Mesendoderm (in vitro differentiated cells): ENCODE measurements around the gene EN2.
"Not testable (repeated sequence)": the region's sequence is repeated elsewhere in the genome, so short reads cannot be mapped to it uniquely, and the experiment has no call there.

ENCODE experiments used
- DNase-seq: peaks from one replicate; pipeline ENCODE4 v3.0.0; 2013
- H2AK5ac ChIP-seq: 2 replicates; pipeline ENCODE4 v1.6.1; 2013; ENCODE audit warnings: low read length, inconsistent platforms
- H2BK120ac ChIP-seq: 2 replicates; pipeline ENCODE4 v1.6.1; 2013; ENCODE audit warnings: low read depth, mild to moderate bottlenecking, low read length, moderate library complexity, mixed read lengths
- H2BK15ac ChIP-seq: replicated peaks from 2 replicates; pipeline ENCODE4 v1.6.1; 2013; ENCODE audit warnings: low read depth, mild to moderate bottlenecking, moderate library complexity
- H2BK5ac ChIP-seq: 2 replicates; pipeline ENCODE4 v1.6.1; 2013; ENCODE audit warnings: low read length, inconsistent platforms
- H3K18ac ChIP-seq: 2 replicates; pipeline ENCODE4 v1.6.1; 2013; ENCODE audit warnings: mild to moderate bottlenecking, low read length, mixed read lengths
- H3K23ac ChIP-seq: one replicate; pipeline ENCODE4 v1.6.1; 2013; ENCODE audit warnings: low read length
- H3K27ac ChIP-seq: 2 replicates; pipeline ENCODE4 v1.5.1; 2013; ENCODE audit warnings: low read depth, mild to moderate bottlenecking, inconsistent platforms, low read length, moderate library complexity
- H3K27me3 ChIP-seq: 2 replicates; pipeline ENCODE4 v1.6.1; 2013; ENCODE audit warnings: low read length, control low read depth, mild to moderate bottlenecking, inconsistent platforms; ENCODE audit not compliant: insufficient read depth, poor library complexity
- H3K36me3 ChIP-seq: 2 replicates; pipeline ENCODE4 v1.6.1; 2013; ENCODE audit warnings: low read length, inconsistent platforms; ENCODE audit not compliant: control insufficient read depth, insufficient read depth
- H3K4ac ChIP-seq: one replicate; pipeline ENCODE4 v1.6.1; 2013; ENCODE audit warnings: low read depth, mild to moderate bottlenecking, low read length, moderate library complexity
- H3K4me1 ChIP-seq: 2 replicates; pipeline ENCODE4 v1.6.1; 2013; ENCODE audit warnings: low read depth, low read length, inconsistent platforms; ENCODE audit not compliant: control insufficient read depth
- H3K4me2 ChIP-seq: 2 replicates; pipeline ENCODE4 v1.6.1; 2013; ENCODE audit warnings: low read length
- H3K4me3 ChIP-seq: 2 replicates; pipeline ENCODE4 v1.5.1; 2013; ENCODE audit warnings: mild to moderate bottlenecking, low read length
- H3K56ac ChIP-seq: one replicate; pipeline ENCODE4 v1.6.1; 2013; ENCODE audit warnings: low read length
- H3K79me1 ChIP-seq: 2 replicates; pipeline ENCODE4 v1.6.1; 2013; ENCODE audit warnings: low read length, inconsistent platforms
- H3K79me2 ChIP-seq: 2 replicates; pipeline ENCODE4 v1.6.1; 2013; ENCODE audit warnings: mild to moderate bottlenecking, low read length; ENCODE audit not compliant: control insufficient read depth, insufficient read depth
- H3K9ac ChIP-seq: 2 replicates; pipeline ENCODE4 v1.6.1; 2013; ENCODE audit warnings: low read length, inconsistent platforms
- H4K5ac ChIP-seq: one replicate; pipeline ENCODE4 v1.6.1; 2013; ENCODE audit warnings: low read length
- H4K8ac ChIP-seq: one replicate; pipeline ENCODE4 v1.6.1; 2013; ENCODE audit warnings: low read depth, mild to moderate bottlenecking, control low read depth, low read length, moderate library complexity
- WGBS: extraction: QIAGEN DNeasy Blood & Tissue Kit; methylation state at CpG from one replicate; pipeline ENCODE4 v1.1.7; 2013; ENCODE audit warnings: low lambda C conversion rate, missing lambda C conversion rate; ENCODE audit not compliant: insufficient coverage; ENCODE audit errors: extremely low coverage; 5-methylcytosine and 5-hydroxymethylcytosine counted together

Gene EN2

DNA sequence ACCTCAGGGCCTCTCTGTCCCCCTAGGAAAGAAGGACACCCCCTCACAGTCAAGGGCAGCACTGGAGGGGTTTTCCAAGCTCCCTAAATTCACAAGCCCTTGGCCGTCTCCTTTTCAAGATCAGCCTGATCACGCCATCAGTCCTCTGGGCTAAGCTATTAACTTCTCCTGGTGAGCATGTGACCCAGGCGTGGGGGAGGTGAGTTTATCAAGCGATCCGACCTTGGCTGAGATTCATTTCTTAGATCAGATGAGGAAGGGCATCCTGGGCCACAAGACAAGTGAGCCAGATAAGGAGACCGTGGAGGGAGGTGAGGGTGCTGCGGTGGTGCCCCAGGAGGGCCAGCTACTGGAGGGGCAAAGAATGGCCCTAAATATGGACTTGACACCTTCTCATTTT, 19.2 kb upstream of the EN2 start:
- Histone ChIP-seq H2BK5ac (no peak overlapping the region), H4K5ac (no peak overlapping the region), H3K18ac (no peak overlapping the region), H4K8ac (no peak overlapping the region), H3K4me1 (no peaks in the 10 kb centered on the region), H3K79me1 (no peaks in the 10 kb centered on the region), H3K23ac (no peak overlapping the region), H3K27me3 (no peaks in the 10 kb centered on the region), H3K27ac (no peak overlapping the region), H2AK5ac (no peak overlapping the region), H3K4me2 (no peak overlapping the region), H3K9ac (no peak overlapping the region), H2BK120ac (no peak overlapping the region), H2BK15ac (no peak overlapping the region), H3K4ac (no peak overlapping the region), H3K36me3 (no peaks in the 10 kb centered on the region), H3K4me3 (no peak overlapping the region), H3K56ac (no peak overlapping the region), H3K79me2 (no peaks in the 10 kb centered on the region)
- no peak for DNase-seq
- WGBS: no CpG with 5 or more reads among the region's 7 CpGs

DNA sequence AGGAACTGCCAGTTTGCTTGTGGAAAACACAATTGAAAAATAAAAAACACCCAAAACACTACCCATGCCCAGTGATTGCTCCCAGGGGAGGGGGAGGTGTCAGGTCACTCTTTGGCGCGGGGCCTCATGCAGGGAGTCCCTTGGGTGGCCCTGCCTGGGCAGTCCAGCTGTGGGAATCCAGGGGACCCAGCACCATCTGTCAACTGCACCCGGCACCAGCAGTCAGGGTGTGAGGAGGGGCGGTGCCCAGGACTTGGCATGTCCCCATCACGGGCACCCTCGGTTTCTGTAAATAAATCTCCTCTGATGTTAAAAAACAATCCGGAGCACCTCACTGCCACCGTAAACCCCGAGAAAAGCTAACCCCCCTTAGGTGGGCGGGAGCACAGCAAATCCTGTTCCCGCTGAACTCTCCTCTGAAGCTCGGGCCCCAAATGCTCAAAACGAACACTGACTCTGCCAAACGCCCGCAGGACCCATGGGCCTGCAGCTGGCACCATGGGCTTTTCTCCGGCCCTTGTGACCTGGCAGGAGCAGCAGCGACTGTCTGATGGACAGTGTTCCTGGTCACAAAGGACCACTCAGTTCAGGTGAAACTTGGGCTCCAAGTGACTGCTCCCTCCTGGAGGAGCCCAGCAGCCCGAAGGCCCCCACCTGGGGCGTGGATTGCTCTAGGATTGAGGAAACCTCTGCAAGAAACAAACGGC, 18.5 kb upstream of the EN2 start:
- no peak overlapping the region for H2BK15ac ChIP-seq
- WGBS: no CpG with 5 or more reads among the region's 20 CpGs
- H3K27ac ChIP-seq: no peak overlapping the region
- H3K79me2 ChIP-seq: no peaks in the 10 kb centered on the region
- H3K56ac ChIP-seq: no peak overlapping the region
- no peak overlapping the region for H2AK5ac ChIP-seq
- H3K9ac ChIP-seq: no peak overlapping the region
- H3K4me1 ChIP-seq: no peaks in the 10 kb centered on the region
- no peak overlapping the region for H3K4me3 ChIP-seq
- no peak overlapping the region for H4K8ac ChIP-seq
- no peak overlapping the region for H3K4ac ChIP-seq
- H3K79me1 ChIP-seq: no peaks in the 10 kb centered on the region
- H3K23ac ChIP-seq: no peak overlapping the region
- H3K18ac ChIP-seq: no peak overlapping the region
- H3K4me2 ChIP-seq: no peak overlapping the region
- no peaks in the 10 kb centered on the region for H3K27me3 ChIP-seq
- H2BK5ac ChIP-seq: no peak overlapping the region
- H2BK120ac ChIP-seq: no peak overlapping the region
- DNase-seq: no peak
- H3K36me3 ChIP-seq: no peaks in the 10 kb centered on the region
- no peak overlapping the region for H4K5ac ChIP-seq

DNA sequence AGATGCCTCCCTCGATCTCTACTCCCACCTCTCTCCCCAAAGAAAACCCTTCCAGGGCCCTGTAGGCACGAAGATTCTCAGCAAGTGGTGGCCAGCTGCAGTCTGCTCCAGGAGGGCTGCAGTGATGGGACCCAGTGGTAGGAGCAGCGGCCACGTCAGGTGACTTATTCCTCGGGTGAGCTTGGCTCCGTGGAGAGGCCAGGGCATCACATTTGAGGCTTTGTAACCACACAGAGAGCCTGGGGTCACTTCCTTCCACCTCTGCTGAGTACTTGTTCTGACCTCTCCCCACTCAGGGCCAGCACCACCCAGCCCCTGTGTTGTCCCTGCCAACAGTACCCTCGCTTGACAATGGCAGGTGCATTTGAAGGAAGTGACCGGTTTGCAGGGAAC, 17.9 kb upstream of the EN2 start:
- Histone ChIP-seq H2AK5ac (no peak overlapping the region), H3K79me2 (no peaks in the 10 kb centered on the region)

DNA sequence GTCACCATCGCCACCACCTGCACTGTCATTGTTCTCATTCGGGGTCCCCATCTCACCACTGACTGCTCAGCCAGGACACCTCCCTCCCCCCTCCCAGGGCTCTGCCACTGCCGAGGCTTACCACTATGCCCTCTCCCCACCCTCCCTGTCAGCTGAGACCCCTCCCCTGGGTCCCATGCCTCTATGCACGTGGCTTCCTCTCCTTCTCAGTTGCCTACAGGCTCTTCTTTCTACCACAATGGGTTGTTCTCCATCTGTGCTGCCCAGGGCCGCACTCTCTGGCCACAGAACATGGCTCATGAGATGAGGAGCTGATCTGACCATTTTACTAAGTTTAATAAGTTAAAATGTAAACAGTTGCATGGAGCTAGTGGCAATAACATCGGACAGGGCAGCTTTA, 16.1 kb upstream of the EN2 start:
- Histone ChIP-seq H3K56ac (no peak overlapping the region), H2AK5ac (no peak overlapping the region), H4K8ac (no peak overlapping the region), H3K4ac (no peak overlapping the region), H3K79me1 (no peaks in the 10 kb centered on the region), H3K4me3 (no peak overlapping the region), H3K27ac (no peak overlapping the region), H3K23ac (no peak overlapping the region), H3K27me3 (peaks cover 3% of the 10 kb centered on the region), H3K18ac (no peak overlapping the region), H3K9ac (no peak overlapping the region), H3K79me2 (no peaks in the 10 kb centered on the region), H3K4me1 (no peaks in the 10 kb centered on the region), H2BK15ac (no peak overlapping the region), H3K36me3 (no peaks in the 10 kb centered on the region), H3K4me2 (no peak overlapping the region), H4K5ac (no peak overlapping the region), H2BK5ac (no peak overlapping the region), H2BK120ac (no peak overlapping the region)
- DNase-seq: no peak
- WGBS: no CpG with 5 or more reads among the region's 6 CpGs

More for the DNA sequence above, 17.9 kb upstream of the EN2 start:
- no peak overlapping the region for H4K5ac ChIP-seq
- H3K4ac ChIP-seq: no peak overlapping the region
- no peak overlapping the region for H3K4me2 ChIP-seq
- H3K18ac ChIP-seq: no peak overlapping the region
- H2BK120ac ChIP-seq: no peak overlapping the region
- H3K79me1 ChIP-seq: no peaks in the 10 kb centered on the region
- no peaks in the 10 kb centered on the region for H3K36me3 ChIP-seq
- no peak overlapping the region for H3K56ac ChIP-seq
- no peaks in the 10 kb centered on the region for H3K4me1 ChIP-seq
- H3K4me3 ChIP-seq: no peak overlapping the region
- DNase-seq: no peak
- no peak overlapping the region for H2BK5ac ChIP-seq
- H3K27ac ChIP-seq: no peak overlapping the region
- no peak overlapping the region for H3K9ac ChIP-seq
- WGBS: no CpG with 5 or more reads among the region's 8 CpGs
- H3K27me3 ChIP-seq: peaks cover under 1% of the 10 kb centered on the region
- H2BK15ac ChIP-seq: no peak overlapping the region
- H3K23ac ChIP-seq: no peak overlapping the region
- no peak overlapping the region for H4K8ac ChIP-seq

DNA sequence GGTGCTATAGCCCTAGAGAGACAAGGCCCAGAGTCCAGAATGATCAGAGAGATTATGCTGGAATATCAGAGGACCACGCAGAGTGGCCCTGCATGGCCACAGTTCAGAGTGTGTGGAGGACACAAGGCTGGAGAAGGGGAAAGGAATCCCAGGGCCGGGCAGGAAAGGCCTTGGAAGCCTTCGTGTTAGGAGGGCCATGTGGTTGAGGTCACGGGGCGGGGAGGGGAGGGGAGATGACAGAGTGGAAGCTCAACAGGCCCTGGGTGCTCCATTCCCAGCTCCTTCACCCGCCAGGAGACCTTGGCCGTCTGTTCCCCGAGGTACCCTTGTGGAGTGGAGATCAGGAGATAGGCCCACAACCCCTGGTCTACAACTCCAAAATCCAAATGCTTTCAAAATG, 13.2 kb upstream of the EN2 start:
- Histone ChIP-seq H2AK5ac (no peak overlapping the region), H3K27ac (no peak overlapping the region), H3K4ac (no peak overlapping the region), H2BK15ac (no peak overlapping the region), H3K4me3 (no peak overlapping the region), H3K79me1 (no peaks in the 10 kb centered on the region), H3K79me2 (no peaks in the 10 kb centered on the region), H3K9ac (no peak overlapping the region), H3K27me3 (peaks cover 24% of the 10 kb centered on the region), H3K56ac (no peak overlapping the region), H4K8ac (no peak overlapping the region), H3K4me2 (no peak overlapping the region), H3K36me3 (no peaks in the 10 kb centered on the region), H3K23ac (no peak overlapping the region), H3K18ac (no peak overlapping the region), H4K5ac (no peak overlapping the region), H3K4me1 (no peaks in the 10 kb centered on the region), H2BK120ac (no peak overlapping the region), H2BK5ac (no peak overlapping the region)
- WGBS: no CpG with 5 or more reads among the region's 8 CpGs
- DNase-seq: no peak

DNA sequence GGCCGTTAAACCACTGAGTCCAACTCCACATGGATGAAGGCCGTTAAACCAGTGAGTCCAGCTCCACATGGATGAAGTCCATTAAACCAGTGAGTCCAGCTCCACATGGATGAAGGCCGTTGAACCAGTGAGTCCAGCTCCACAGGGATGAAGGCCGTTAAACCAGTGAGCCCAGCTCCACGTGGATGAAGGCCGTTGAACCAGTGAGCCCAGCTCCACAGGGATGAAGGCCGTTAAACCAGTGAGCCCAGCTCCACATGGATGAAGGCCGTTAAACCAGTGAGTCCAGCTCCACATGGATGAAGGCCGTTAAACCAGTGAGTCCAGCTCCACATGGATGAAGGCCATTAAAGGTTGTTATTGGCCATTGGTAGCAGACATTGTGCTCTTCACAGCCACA, 12.3 kb upstream of the EN2 start:
- H4K8ac ChIP-seq, H3K56ac ChIP-seq, H2BK5ac ChIP-seq, H3K4me2 ChIP-seq, H3K18ac ChIP-seq, DNase-seq, H2BK120ac ChIP-seq, H3K23ac ChIP-seq, H3K4me1 ChIP-seq, H3K27ac ChIP-seq, H3K4ac ChIP-seq, H2BK15ac ChIP-seq, H3K4me3 ChIP-seq, H2AK5ac ChIP-seq, H3K9ac ChIP-seq, H3K79me1 ChIP-seq, H3K79me2 ChIP-seq, H3K36me3 ChIP-seq, H4K5ac ChIP-seq: not testable (repeated sequence)
- WGBS: no CpG with 5 or more reads among the region's 9 CpGs
- peaks cover 32% of the 10 kb centered on the region for H3K27me3 ChIP-seq
